ENCODE measurements around the gene KLHL24. TPM values are rescaled to one million over a fixed set of nuclear protein-coding genes. Genes with fewer than 3 reads are reported as not detected.
"Not testable (repeated sequence)": the region's sequence is repeated elsewhere in the genome, so short reads cannot be mapped to it uniquely, and the experiment has no call there.

Gene KLHL24
- total and polyA plus RNA-seq, 3 donors from 2014 or later = 17.1 to 56.5 (median 44.6) TPM

- DNase-seq = peak; percentile 33
- WGBS, 2 donors = 2 to 3% methylated on average over 9 of the region's 9 CpGs
- intact Hi-C loops (cut with DNase I; ENCODE audit: low total_unique reads) = no loop called here
- TF ChIP-seq CTCF (IDR thresholded peaks at IDR 0.05) (no peak), POLR2A (IDR thresholded peaks at IDR 0.05) (no peak)
- Histone ChIP-seq H3K4me1 (no peaks in the 10 kb centered on the region), H3K9me3 (no peaks in the 10 kb centered on the region), H3K27ac (peak overlapping the region; percentile 94 to 96), H3K36me3 (ENCODE audit: low read depth, missing control alignments) (no peaks in the 10 kb centered on the region), H3K27me3 (no peaks in the 10 kb centered on the region), H3K4me3 (peak overlapping the region; percentile 93)
These were observed 63.3 kb downstream of the KLHL24 start for GRCh38 chr3:183698756-183699155.

- H3K36me3 ChIP-seq (ENCODE audit: low read depth, missing control alignments) = no peaks in the 10 kb centered on the region
- WGBS, 2 donors = 40 to 45% methylated on average over 13 of the region's 13 CpGs
- no peaks in the 10 kb centered on the region for H3K4me1 ChIP-seq
- H3K4me3 ChIP-seq = peak overlapping the region in 1 of 2 donors; percentile 93
- TF ChIP-seq POLR2A (IDR thresholded peaks at IDR 0.05) = no peak
- no peak for TF ChIP-seq CTCF (IDR thresholded peaks at IDR 0.05)
- no peak for DNase-seq
- H3K9me3 ChIP-seq = no peaks in the 10 kb centered on the region
- intact Hi-C loops (cut with DNase I; ENCODE audit: low total_unique reads) = no loop called here
- H3K27ac ChIP-seq = peak overlapping the region; percentile 94 to 96
- no peaks in the 10 kb centered on the region for H3K27me3 ChIP-seq
These were observed 64.0 kb downstream of the KLHL24 start for GRCh38 chr3:183699238-183699947.

GRCh38 chr3:183701744-183702143 lies 66.3 kb downstream of the KLHL24 start:
- intact Hi-C loops (cut with DNase I; ENCODE audit: low total_unique reads) = no loop called here
- no peak for DNase-seq

GRCh38 chr3:183703892-183704291 lies 68.5 kb downstream of the KLHL24 start:
- 89 to 92% methylated on average over 6 of the region's 6 CpGs for WGBS, 2 donors
- H3K4me1 ChIP-seq; H3K4me3 ChIP-seq; DNase-seq; H3K9me3 ChIP-seq; H3K27ac ChIP-seq; H3K36me3 ChIP-seq (ENCODE audit: low read depth, missing control alignments); intact Hi-C loops (cut with DNase I; ENCODE audit: low total_unique reads); H3K27me3 ChIP-seq: not testable (repeated sequence)

More at GRCh38 chr3:183701744-183702143, 66.3 kb downstream of the KLHL24 start:
- WGBS, 2 donors = 95% methylated on average over 5 of the region's 5 CpGs
- TF ChIP-seq POLR2A (IDR thresholded peaks at IDR 0.05) (no peak), CTCF (IDR thresholded peaks at IDR 0.05) (no peak)
- Histone ChIP-seq H3K4me3 (no peak overlapping the region), H3K27me3 (no peaks in the 10 kb centered on the region), H3K27ac (no peak overlapping the region), H3K36me3 (ENCODE audit: low read depth, missing control alignments) (no peaks in the 10 kb centered on the region), H3K9me3 (no peaks in the 10 kb centered on the region), H3K4me1 (no peaks in the 10 kb centered on the region)

- H3K4me1 ChIP-seq = no peaks in the 10 kb centered on the region
- no peaks in the 10 kb centered on the region for H3K9me3 ChIP-seq
- no peak for DNase-seq
- intact Hi-C loops (cut with DNase I; ENCODE audit: low total_unique reads) = no loop called here
- no peaks in the 10 kb centered on the region for H3K36me3 ChIP-seq (ENCODE audit: low read depth, missing control alignments)
- no peaks in the 10 kb centered on the region for H3K27me3 ChIP-seq
- H3K4me3 ChIP-seq = no peak overlapping the region
- no peak overlapping the region for H3K27ac ChIP-seq
- TF ChIP-seq POLR2A (IDR thresholded peaks at IDR 0.05) = no peak
- TF ChIP-seq CTCF (IDR thresholded peaks at IDR 0.05) = no peak
These were observed 74.8 kb downstream of the KLHL24 start for GRCh38 chr3:183710231-183710630.

Measured in testis (tissue), 3 donors.